Panc1 (cell line): ENCODE data around the gene TGFB2. TPM values are rescaled to one million over a fixed set of nuclear protein-coding genes. Genes with fewer than 3 reads are reported as not detected.

Experiments used
- ATAC-seq: fragments of 200-7000 bp; cut with Tn5 transposase; 2 replicates; pipeline ENCODE4 v1.9.1; 2020; ENCODE audit warnings: mild to moderate bottlenecking, moderate library complexity
- BruUV-seq: library from RNA; stranded (reverse); fragments of 400-500 nt; replicated peaks from 2 replicates; lab custom pipeline; 2021; lab: Mats Ljungman, UMichigan
- CTCF ChIA-PET: fragments of 300-600 bp; sonication (Branson Sonifier 250); formaldehyde crosslinking; loops from one replicate; lab custom pipeline; 2022; ENCODE audit warnings: antibody characterized with exemption; lab: Charles Lee
- POLR2A ChIA-PET: fragments of 300-600 bp; sonication (Branson Sonifier 250); formaldehyde crosslinking; loops from one replicate; lab custom pipeline; 2022; ENCODE audit warnings: antibody characterized with exemption; lab: Charles Lee
- DNase-seq: peaks from one replicate; pipeline ENCODE4 v3.0.0-alpha.2; 2010; ENCODE audit warnings: low read depth, low spot score
- H3K27ac ChIP-seq: 2 replicates; pipeline ENCODE4 v1.5.1; 2011; ENCODE audit warnings: mild to moderate bottlenecking, low read length, inconsistent platforms
- H3K27me3 ChIP-seq: fragments of 200-500 bp; sonication (Bioruptor generic); 2 replicates; pipeline ENCODE4 v1.6.0; 2014; ENCODE audit warnings: low read length, inconsistent platforms; ENCODE audit not compliant: control insufficient read depth, insufficient read depth
- H3K36me3 ChIP-seq: fragments of 200-500 bp; sonication (Bioruptor generic); 2 replicates; pipeline ENCODE4 v1.5.1; 2014; ENCODE audit warnings: inconsistent platforms, mild to moderate bottlenecking, low read length, moderate library complexity; ENCODE audit not compliant: control insufficient read depth, insufficient read depth
- H3K4me1 ChIP-seq: 2 replicates; pipeline ENCODE4 v1.5.1; 2011; ENCODE audit warnings: inconsistent platforms, mild to moderate bottlenecking, low read length, moderate library complexity; ENCODE audit not compliant: control insufficient read depth, insufficient read depth
- H3K4me3 ChIP-seq, 2 experiments: 2 replicates each; pipeline ENCODE4 v1.5.1; 2011 to 2012; ENCODE audit warnings: low read depth in 2 of 2, low read length in 2 of 2, mild to moderate bottlenecking in 2 of 2, inconsistent platforms in 1 of 2, moderate library complexity in 1 of 2
- H3K9me3 ChIP-seq: fragments of 200-500 bp; sonication (Bioruptor generic); 2 replicates; pipeline ENCODE4 v1.5.1; 2014; ENCODE audit warnings: low read depth, mild to moderate bottlenecking, inconsistent platforms, low read length, moderate library complexity; ENCODE audit not compliant: control insufficient read depth, insufficient read depth
- CTCF ChIP-seq: fragments of 450-650 bp; IDR thresholded peaks from 2 replicates; pipeline ENCODE4 v1.5.1; 2017; ENCODE audit warnings: mild to moderate bottlenecking
- POLR2AphosphoS5 ChIP-seq: IDR thresholded peaks from 2 replicates; pipeline ENCODE4 v1.6.1; 2012; ENCODE audit warnings: mild to moderate bottlenecking, low read depth, low read length, moderate library complexity
- SIN3A ChIP-seq: IDR thresholded peaks from 2 replicates; pipeline ENCODE4 v1.6.1; 2012; ENCODE audit warnings: low read depth, mild to moderate bottlenecking, low read length, moderate library complexity, borderline replicate concordance; ENCODE audit not compliant: insufficient read depth
- TCF7L2 ChIP-seq: IDR thresholded peaks from 2 replicates; pipeline ENCODE4 v1.6.1; 2011; ENCODE audit warnings: mild to moderate bottlenecking, low read depth, low read length, inconsistent platforms
- in situ Hi-C: cut with HindIII; loops from 2 replicates; pipeline ENCODE4 v1.10.0; 2016; ENCODE audit warnings: low sequenced_read_pairs, low pct_unique_long_range_greater_than_20kb
- intact Hi-C: fragments of 100-400 bp; cut with micrococcal nuclease; formaldehyde crosslinking; loops from one replicate; pipeline ENCODE4 v1.10.0; 2022; ENCODE audit not compliant: unreplicated experiment
- total RNA-seq: library from RNA; stranded (reverse); gene quantifications from one replicate; pipeline ENCODE4 v1.2.1, GENCODE V29; 2021; ENCODE audit not compliant: unreplicated experiment
- TF ChIP-seq, protein P1 (sequence below), 2 experiments: IDR thresholded peaks; 2 replicates each; pipeline ENCODE4 v1.6.1; 2011 to 2012; ENCODE audit warnings: low read depth in 2 of 2, control low read depth in 1 of 2, low read length in 1 of 2, mild to moderate bottlenecking in 1 of 2, moderate library complexity in 1 of 2; ENCODE audit not compliant: insufficient read depth in 1 of 2

TGFB2 gene
- total RNA-seq, 1 experiment from 2014 or later = 58.9 TPM

- Histone ChIP-seq H3K9me3 (no peaks in the 10 kb centered on the region), H3K4me1 (peaks cover 32% of the 10 kb centered on the region), H3K36me3 (no peaks in the 10 kb centered on the region), H3K4me3 (no peak overlapping the region), H3K27ac (peak overlapping the region; percentile 99), H3K27me3 (no peaks in the 10 kb centered on the region)
- ATAC-seq (no peak), DNase-seq (no peak)
- ChIA-PET POLR2A (no interaction called here), CTCF (no interaction called here)
- TF ChIP-seq CTCF = no peak
- TF ChIP-seq SIN3A = no peak
- TF ChIP-seq POLR2AphosphoS5 = no peak
- TF ChIP-seq, protein P1, sequence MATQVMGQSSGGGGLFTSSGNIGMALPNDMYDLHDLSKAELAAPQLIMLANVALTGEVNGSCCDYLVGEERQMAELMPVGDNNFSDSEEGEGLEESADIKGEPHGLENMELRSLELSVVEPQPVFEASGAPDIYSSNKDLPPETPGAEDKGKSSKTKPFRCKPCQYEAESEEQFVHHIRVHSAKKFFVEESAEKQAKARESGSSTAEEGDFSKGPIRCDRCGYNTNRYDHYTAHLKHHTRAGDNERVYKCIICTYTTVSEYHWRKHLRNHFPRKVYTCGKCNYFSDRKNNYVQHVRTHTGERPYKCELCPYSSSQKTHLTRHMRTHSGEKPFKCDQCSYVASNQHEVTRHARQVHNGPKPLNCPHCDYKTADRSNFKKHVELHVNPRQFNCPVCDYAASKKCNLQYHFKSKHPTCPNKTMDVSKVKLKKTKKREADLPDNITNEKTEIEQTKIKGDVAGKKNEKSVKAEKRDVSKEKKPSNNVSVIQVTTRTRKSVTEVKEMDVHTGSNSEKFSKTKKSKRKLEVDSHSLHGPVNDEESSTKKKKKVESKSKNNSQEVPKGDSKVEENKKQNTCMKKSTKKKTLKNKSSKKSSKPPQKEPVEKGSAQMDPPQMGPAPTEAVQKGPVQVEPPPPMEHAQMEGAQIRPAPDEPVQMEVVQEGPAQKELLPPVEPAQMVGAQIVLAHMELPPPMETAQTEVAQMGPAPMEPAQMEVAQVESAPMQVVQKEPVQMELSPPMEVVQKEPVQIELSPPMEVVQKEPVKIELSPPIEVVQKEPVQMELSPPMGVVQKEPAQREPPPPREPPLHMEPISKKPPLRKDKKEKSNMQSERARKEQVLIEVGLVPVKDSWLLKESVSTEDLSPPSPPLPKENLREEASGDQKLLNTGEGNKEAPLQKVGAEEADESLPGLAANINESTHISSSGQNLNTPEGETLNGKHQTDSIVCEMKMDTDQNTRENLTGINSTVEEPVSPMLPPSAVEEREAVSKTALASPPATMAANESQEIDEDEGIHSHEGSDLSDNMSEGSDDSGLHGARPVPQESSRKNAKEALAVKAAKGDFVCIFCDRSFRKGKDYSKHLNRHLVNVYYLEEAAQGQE (IDR thresholded peaks at IDR 0.05; ENCODE audit: insufficient read depth in 1 of 2, low read depth in 2 of 2, low read length in 1 of 2) = no peak
- no peak for TF ChIP-seq TCF7L2
- no TSS peak for BruUV-seq
- in situ Hi-C loops (no loop called here), intact Hi-C loops (no loop called here)
Measured at GRCh38 chr1:218456444-218456843, 111.3 kb downstream of the TGFB2 start.

GRCh38 chr1:218459450-218459849 lies 114.3 kb downstream of the TGFB2 start:
- TF ChIP-seq TCF7L2 (peak; percentile 68; the same call in 1 of the 2 replicates), POLR2AphosphoS5 (no peak), SIN3A (0 out of 2 replicates have a peak, but pooled peaks have one; percentile 5), CTCF (no peak)
- TF ChIP-seq, protein P1 (IDR thresholded peaks at IDR 0.05; ENCODE audit: insufficient read depth in 1 of 2, low read depth in 2 of 2, low read length in 1 of 2) = no peak
- in situ Hi-C loops (no loop called here), intact Hi-C loops (no loop called here)
- no TSS peak for BruUV-seq
- POLR2A ChIA-PET = interaction anchor here (1.6 kb wide), 1 partner anchor 79 kb away, joined by 4 read pairs; no protein-coding TSS in a partner anchor
- H3K4me1 ChIP-seq = peaks cover 53% of the 10 kb centered on the region
- H3K9me3 ChIP-seq = no peaks in the 10 kb centered on the region
- no peaks in the 10 kb centered on the region for H3K27me3 ChIP-seq
- H3K4me3 ChIP-seq = peak overlapping the region in 1 of 2 experiments; percentile 31; a peak in 2 of 4 replicates
- CTCF ChIA-PET = no interaction called here
- ATAC-seq (peak; percentile 73), DNase-seq (no peak)
- peak overlapping the region; percentile 99 for H3K27ac ChIP-seq
- no peaks in the 10 kb centered on the region for H3K36me3 ChIP-seq
